Activated CD4-positive, alpha-beta T cell treated with anti-CD3 and anti-CD28 coated beads for 36 hours (primary cell): ENCODE measurements around the gene ARID4B. TPM values are rescaled to one million over a fixed set of nuclear protein-coding genes. Genes with fewer than 3 reads are reported as not detected.

ENCODE experiments used
- microRNA-seq: library from miRNA; unstranded; fragments of <30 nt; microRNA quantifications from one replicate; pipeline ENCODE4 v1.2.0, GENCODE V29; 2021; ENCODE audit warnings: borderline replicate concordance
- total RNA-seq, 2 experiments: library from RNA; stranded (reverse); gene quantifications; one replicate each; pipeline ENCODE4 v1.2.3, GENCODE V29; 2021

Gene ARID4B
- total RNA-seq, 2 experiments from 2014 or later: 38.6 to 42.9 TPM

Small RNA genes within 50 kb of the gene (microRNA-seq; reads per million reads assigned to microRNA genes)
- gene MIR4753: 1.4 reads per million

Other genes with a start within 250 kb of the ARID4B start
- gene TOMM20, start 199.3 kb downstream of the ARID4B start, total RNA-seq: 100 to 1,000 TPM in 1 of 2 experiments, 10 to 100 TPM in 1; 62.1 to 148 TPM
- 100 to 1,000 TPM; 126 to 154 TPM for gene RBM34, start 166.9 kb downstream of the ARID4B start, total RNA-seq
- gene GGPS1, start 391 bp upstream of the ARID4B start, total RNA-seq: 10 to 100 TPM; 35.6 to 37.4 TPM
- gene TBCE, start 39.2 kb upstream of the ARID4B start, total RNA-seq: 10 to 100 TPM; 22.3 to 26.1 TPM
- 10 to 100 TPM; 10.1 to 12.0 TPM for gene B3GALNT2, start 176.3 kb upstream of the ARID4B start, total RNA-seq